OCI-LY7 (cell line): ENCODE measurements around the gene SLC1A7. TPM values are rescaled to one million over a fixed set of nuclear protein-coding genes. Genes with fewer than 3 reads are reported as not detected.

Experiments used
- BruUV-seq: library from RNA; stranded (reverse); fragments of 400-500 nt; replicated peaks from 2 replicates; lab custom pipeline; 2021; lab: Mats Ljungman, UMichigan
- CTCF ChIA-PET: fragments of 300-600 bp; sonication (Branson Sonifier 250); formaldehyde crosslinking; loops from one replicate; lab custom pipeline; 2022; ENCODE audit warnings: antibody characterized with exemption; ENCODE audit not compliant: unreplicated experiment; lab: Charles Lee
- POLR2A ChIA-PET: fragments of 300-600 bp; sonication (Branson Sonifier 250); formaldehyde crosslinking; loops from one replicate; lab custom pipeline; 2022; ENCODE audit warnings: antibody characterized with exemption; lab: Charles Lee
- DNase-seq: peaks from one replicate; pipeline ENCODE4 v3.0.0-alpha.2; 2015; ENCODE audit warnings: low spot score
- H2AFZ ChIP-seq: fragments of 200-600 bp; sonication (generic), shearing (Covaris generic); 2 replicates; pipeline ENCODE4 v1.6.1; 2014; ENCODE audit warnings: mild to moderate bottlenecking, antibody characterized with exemption, low read length, moderate library complexity
- H3K27ac ChIP-seq: fragments of 200-600 bp; sonication (generic); 2 replicates; pipeline ENCODE4 v1.5.1; 2014; ENCODE audit warnings: mixed run types, low read depth, mild to moderate bottlenecking, moderate library complexity, low read length, inconsistent platforms; ENCODE audit not compliant: poor library complexity, severe bottlenecking
- H3K36me3 ChIP-seq: fragments of 200-600 bp; sonication (generic); 2 replicates; pipeline ENCODE4 v1.6.1; 2014; ENCODE audit warnings: mild to moderate bottlenecking, antibody characterized with exemption, low read length, moderate library complexity, mixed read lengths; ENCODE audit not compliant: insufficient read depth
- H3K4me1 ChIP-seq: fragments of 200-600 bp; sonication (generic); 2 replicates; pipeline ENCODE4 v1.5.1; 2014; ENCODE audit warnings: mild to moderate bottlenecking, low read length; ENCODE audit not compliant: insufficient read depth, poor library complexity, severe bottlenecking
- H3K4me2 ChIP-seq: fragments of 200-600 bp; sonication (generic); 2 replicates; pipeline ENCODE4 v1.6.1; 2014; ENCODE audit warnings: mild to moderate bottlenecking, low read length
- H3K4me3 ChIP-seq: fragments of 200-600 bp; sonication (generic); 2 replicates; pipeline ENCODE4 v1.5.1; 2014; ENCODE audit warnings: mild to moderate bottlenecking, low read depth, low read length; ENCODE audit not compliant: poor library complexity, severe bottlenecking
- H3K79me2 ChIP-seq: fragments of 200-600 bp; sonication (generic); 2 replicates; pipeline ENCODE4 v1.6.1; 2016; ENCODE audit warnings: low read depth, mild to moderate bottlenecking, low read length, moderate library complexity, mixed read lengths; ENCODE audit not compliant: insufficient read depth
- H3K9me2 ChIP-seq: fragments of 200-600 bp; sonication (generic); 2 replicates; pipeline ENCODE4 v1.6.1; 2016; ENCODE audit warnings: mild to moderate bottlenecking, low read length, mixed read lengths; ENCODE audit not compliant: insufficient read depth
- H3K9me3 ChIP-seq: fragments of 200-600 bp; sonication (generic); 2 replicates; pipeline ENCODE4 v1.6.1; 2014; ENCODE audit warnings: mild to moderate bottlenecking, mixed run types, low read length, mixed read lengths
- H4K20me1 ChIP-seq: fragments of 200-600 bp; sonication (generic); 2 replicates; pipeline ENCODE4 v1.6.1; 2014; ENCODE audit warnings: mild to moderate bottlenecking, antibody characterized with exemption, low read length, moderate library complexity, mixed read lengths; ENCODE audit not compliant: insufficient read depth
- CTCF ChIP-seq: fragments of 200-600 bp; sonication (generic); conservative IDR thresholded peaks from 2 replicates; pipeline ENCODE4 v1.5.1; 2014; ENCODE audit warnings: mild to moderate bottlenecking, antibody characterized with exemption, low read length, moderate library complexity, mixed read lengths
- EZH2phosphoT487 ChIP-seq: fragments of 200-600 bp; sonication (generic); IDR thresholded peaks from 2 replicates; pipeline ENCODE4 v1.6.1; 2018; ENCODE audit warnings: low read depth, borderline replicate concordance, mild to moderate bottlenecking, mixed run types, antibody characterized with exemption, low read length, moderate library complexity, mixed read lengths
- intact Hi-C: fragments of 100-400 bp; cut with micrococcal nuclease; formaldehyde crosslinking; loops from one replicate; pipeline ENCODE4 v1.10.0; 2022; ENCODE audit not compliant: unreplicated experiment
- total RNA-seq, 2 experiments: library from RNA; depleted of rRNA in 1 of 2; stranded (reverse); fragments of >200 nt in 1 of 2; shearing (Covaris generic) in 1 of 2; gene quantifications; 2 replicates each; pipeline ENCODE4 v1.2.3, GENCODE V29; 2014 to 2022

The SLC1A7 gene
- total RNA-seq, 2 experiments from 2014 or later, result not detected

- Histone ChIP-seq H3K4me3 (no peak overlapping the region), H3K79me2 (no peaks in the 10 kb centered on the region), H3K9me2 (no peaks in the 10 kb centered on the region), H2AFZ (no peak overlapping the region), H4K20me1 (no peaks in the 10 kb centered on the region), H3K36me3 (no peaks in the 10 kb centered on the region), H3K27ac (no peak overlapping the region), H3K9me3 (no peaks in the 10 kb centered on the region), H3K4me2 (no peak overlapping the region), H3K4me1 (no peaks in the 10 kb centered on the region)
- intact Hi-C loops, result no loop called here
- TF ChIP-seq EZH2phosphoT487 (no peak), CTCF (no peak)
- ChIA-PET CTCF (no interaction called here), POLR2A (interaction anchor here (0.6 to 0.8 kb wide), 2 partner anchors 36 to 635 kb away, joined by 3 to 5 read pairs; no protein-coding TSS in a partner anchor)
- DNase-seq, result no peak
- no TSS peak for BruUV-seq
Measured at GRCh38 chr1:53068314-53069099, 73.9 kb downstream of the SLC1A7 start.

- Histone ChIP-seq H2AFZ (no peak overlapping the region), H4K20me1 (no peaks in the 10 kb centered on the region), H3K36me3 (no peaks in the 10 kb centered on the region), H3K4me2 (no peak overlapping the region), H3K9me3 (no peaks in the 10 kb centered on the region), H3K79me2 (no peaks in the 10 kb centered on the region), H3K27ac (no peak overlapping the region), H3K4me1 (no peaks in the 10 kb centered on the region), H3K9me2 (no peaks in the 10 kb centered on the region), H3K4me3 (no peak overlapping the region)
- no peak for DNase-seq
- ChIA-PET POLR2A (interaction anchor here (0.6 to 0.8 kb wide), 5 partner anchors 15 to 862 kb away, joined by 3 to 6 read pairs (median 4); no protein-coding TSS in a partner anchor), CTCF (interaction anchor here (0.6 kb wide), 1 partner anchor 58 kb away, joined by 3 read pairs; no protein-coding TSS in a partner anchor)
- no TSS peak for BruUV-seq
- TF ChIP-seq EZH2phosphoT487 (no peak), CTCF (no peak)
- intact Hi-C loops, result no loop called here
Measured at GRCh38 chr1:53067886-53068285, 74.6 kb downstream of the SLC1A7 start.
